ENCODE measurements around the gene GPD2. TPM values are rescaled to one million over a fixed set of nuclear protein-coding genes. Genes with fewer than 3 reads are reported as not detected.

GPD2 gene
- total RNA-seq, 2 experiments from 2014 or later: 31.6 to 32.6 TPM

- peaks cover 2% of the 10 kb centered on the region for H3K9me3 Mint-ChIP-seq (ENCODE audit: low read depth)
These were observed 190.8 kb downstream of the GPD2 start for GRCh38 chr2:156626931-156627330.

DNA sequence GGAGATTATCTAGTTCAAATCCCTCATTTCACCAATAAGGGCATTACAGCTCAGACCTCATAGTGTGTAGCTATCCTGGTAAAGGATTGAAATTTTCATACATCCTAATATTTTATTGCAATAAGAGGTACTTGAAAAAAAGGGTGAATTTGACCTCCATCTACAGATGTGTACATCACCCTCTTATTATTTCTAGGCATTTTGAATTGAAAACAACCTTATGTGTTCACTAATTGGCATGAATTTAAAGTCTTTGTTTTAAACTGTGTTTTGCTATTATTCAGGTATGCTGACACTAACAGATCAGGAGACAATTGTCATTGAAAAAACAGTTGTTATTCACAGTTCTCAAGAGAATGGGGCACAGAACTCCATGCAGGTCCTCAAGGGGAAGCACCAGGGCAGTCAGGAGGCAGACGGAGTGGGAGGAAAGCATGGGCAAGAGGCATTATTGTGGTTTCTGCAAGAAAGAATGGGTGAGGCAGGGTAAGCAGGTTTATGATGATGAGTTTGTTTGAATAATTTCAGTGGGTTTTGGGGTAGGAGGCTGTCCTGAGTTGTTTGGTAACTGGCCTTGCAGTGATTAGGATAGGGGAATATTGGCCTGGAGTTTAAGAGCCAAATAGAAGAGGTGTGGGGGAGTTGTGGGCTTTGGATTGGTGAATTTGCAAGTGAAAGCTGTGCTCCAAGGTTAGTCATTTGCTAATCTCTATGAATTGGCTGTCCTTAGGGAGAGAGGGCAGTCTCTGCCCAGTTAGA lies 194.6 kb downstream of the GPD2 start:
- no peaks in the 10 kb centered on the region for H3K4me1 Mint-ChIP-seq
- no peak overlapping the region for H3K4me3 Mint-ChIP-seq
- ATAC-seq (no peak), DNase-seq (no peak)
- CTCF ChIA-PET: no interaction called here
- H3K9me3 Mint-ChIP-seq (ENCODE audit: low read depth): no peaks in the 10 kb centered on the region
- intact Hi-C loops (cut with DNase I, micrococcal nuclease): no loop called here
- H3K27ac Mint-ChIP-seq: no peak overlapping the region
- POLR2A ChIA-PET: no interaction called here
- H3K36me3 Mint-ChIP-seq (ENCODE audit: low read depth): no peaks in the 10 kb centered on the region
- peaks cover 15% of the 10 kb centered on the region for H3K27me3 Mint-ChIP-seq

More at GRCh38 chr2:156626931-156627330, 190.8 kb downstream of the GPD2 start:
- peaks cover 10% of the 10 kb centered on the region for H3K27me3 Mint-ChIP-seq
- CTCF ChIA-PET: no interaction called here
- DNase-seq (no peak), ATAC-seq (no peak)
- H3K36me3 Mint-ChIP-seq (ENCODE audit: low read depth): no peaks in the 10 kb centered on the region
- H3K4me1 Mint-ChIP-seq: no peaks in the 10 kb centered on the region
- H3K27ac Mint-ChIP-seq: no peak overlapping the region
- intact Hi-C loops (cut with DNase I, micrococcal nuclease): no loop called here
- no peak overlapping the region for H3K4me3 Mint-ChIP-seq
- POLR2A ChIA-PET: no interaction called here

- ChIA-PET POLR2A (no interaction called here), CTCF (interaction anchor here (0.8 to 1.5 kb wide), 3 partner anchors 12 to 821 kb away, joined by 3 to 4 read pairs (median 3); no protein-coding TSS in a partner anchor)
- H3K9me3 Mint-ChIP-seq (ENCODE audit: low read depth): peaks cover 3% of the 10 kb centered on the region
- no peaks in the 10 kb centered on the region for H3K36me3 Mint-ChIP-seq (ENCODE audit: low read depth)
- no peak overlapping the region for H3K4me3 Mint-ChIP-seq
- H3K27me3 Mint-ChIP-seq: peaks cover 15% of the 10 kb centered on the region
- intact Hi-C loops (cut with DNase I, micrococcal nuclease): no loop called here
- ATAC-seq (no peak), DNase-seq (no peak)
- H3K27ac Mint-ChIP-seq: no peak overlapping the region
- no peaks in the 10 kb centered on the region for H3K4me1 Mint-ChIP-seq
These were observed 199.5 kb downstream of the GPD2 start for GRCh38 chr2:156635646-156636045.

Other genes starting within 250 kb of the GPD2 start
- gene NR4A2, start 103.7 kb upstream of the GPD2 start, total RNA-seq: 10 to 100 TPM; 19.1 to 23.0 TPM